ENCODE measurements around the gene NFATC3.

DNA sequence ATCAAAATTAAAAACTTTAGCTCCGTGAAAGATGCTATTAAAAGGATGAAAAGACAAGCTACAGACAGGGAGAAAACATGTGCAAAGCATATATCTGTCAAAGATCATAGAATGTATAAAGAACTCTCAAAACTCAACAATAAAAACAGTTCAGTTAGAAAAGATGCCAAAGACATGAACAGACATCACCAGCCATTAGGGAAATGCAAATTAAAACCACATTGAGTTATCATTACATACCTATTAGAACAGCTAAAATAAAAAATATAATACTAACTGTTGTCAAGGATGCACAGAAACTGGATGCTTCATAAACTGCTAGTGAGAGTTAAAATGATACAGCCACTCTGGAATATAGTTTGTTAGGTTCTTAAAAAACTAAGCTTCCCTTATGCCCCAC is 58.8 kb downstream of the NFATC3 start:
- TF ChIP-seq POLR2AphosphoS5 (IDR thresholded peaks at IDR 0.05) (no peak), EP300 (IDR thresholded peaks at IDR 0.05) (no peak)
- TF ChIP-seq, protein P1, sequence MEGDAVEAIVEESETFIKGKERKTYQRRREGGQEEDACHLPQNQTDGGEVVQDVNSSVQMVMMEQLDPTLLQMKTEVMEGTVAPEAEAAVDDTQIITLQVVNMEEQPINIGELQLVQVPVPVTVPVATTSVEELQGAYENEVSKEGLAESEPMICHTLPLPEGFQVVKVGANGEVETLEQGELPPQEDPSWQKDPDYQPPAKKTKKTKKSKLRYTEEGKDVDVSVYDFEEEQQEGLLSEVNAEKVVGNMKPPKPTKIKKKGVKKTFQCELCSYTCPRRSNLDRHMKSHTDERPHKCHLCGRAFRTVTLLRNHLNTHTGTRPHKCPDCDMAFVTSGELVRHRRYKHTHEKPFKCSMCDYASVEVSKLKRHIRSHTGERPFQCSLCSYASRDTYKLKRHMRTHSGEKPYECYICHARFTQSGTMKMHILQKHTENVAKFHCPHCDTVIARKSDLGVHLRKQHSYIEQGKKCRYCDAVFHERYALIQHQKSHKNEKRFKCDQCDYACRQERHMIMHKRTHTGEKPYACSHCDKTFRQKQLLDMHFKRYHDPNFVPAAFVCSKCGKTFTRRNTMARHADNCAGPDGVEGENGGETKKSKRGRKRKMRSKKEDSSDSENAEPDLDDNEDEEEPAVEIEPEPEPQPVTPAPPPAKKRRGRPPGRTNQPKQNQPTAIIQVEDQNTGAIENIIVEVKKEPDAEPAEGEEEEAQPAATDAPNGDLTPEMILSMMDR (IDR thresholded peaks at IDR 0.05), result no peak

All from sigmoid colon (tissue), 4 donors.